Thymus (tissue), 11 donors: ENCODE results near the gene XDH. TPM values are rescaled to one million over a fixed set of nuclear protein-coding genes. Genes with fewer than 3 reads are reported as not detected.

Experiments used
- DNase-seq, 9 donors: peaks; one replicate each; pipeline ENCODE4 v3.0.0-alpha.2; 2013; ENCODE audit warnings: low spot score in 9 of 9, low read depth in 6 of 9, missing footprints in 1 of 9
- H3K27ac ChIP-seq, 2 donors: one replicate each; pipeline ENCODE4 v1.5.1; 2013; ENCODE audit warnings: control low read depth in 1 of 2, low read depth in 1 of 2, low read length in 1 of 2, mild to moderate bottlenecking in 1 of 2, moderate library complexity in 1 of 2
- H3K27me3 ChIP-seq, 2 donors: one replicate each; pipeline ENCODE4 v1.5.1; 2013; ENCODE audit warnings: low read length in 1 of 2; ENCODE audit not compliant: control insufficient read depth in 2 of 2, insufficient read depth in 1 of 2
- H3K36me3 ChIP-seq, 2 donors: one replicate each; pipeline ENCODE4 v1.5.1; 2013; ENCODE audit warnings: low read length in 1 of 2, mild to moderate bottlenecking in 1 of 2, moderate library complexity in 1 of 2; ENCODE audit not compliant: control insufficient read depth in 2 of 2, insufficient read depth in 2 of 2
- H3K4me1 ChIP-seq, 2 donors: one replicate each; pipeline ENCODE4 v1.5.1; 2013; ENCODE audit warnings: low read length in 2 of 2; ENCODE audit not compliant: control insufficient read depth in 2 of 2, insufficient read depth in 2 of 2
- H3K4me3 ChIP-seq, 2 donors: one replicate each; pipeline ENCODE4 v1.5.1; 2013; ENCODE audit warnings: low read length in 2 of 2, control low read depth in 1 of 2, mild to moderate bottlenecking in 1 of 2
- H3K9me3 ChIP-seq, 2 donors: one replicate each; pipeline ENCODE4 v1.5.1; 2013; ENCODE audit warnings: low read length in 1 of 2, mild to moderate bottlenecking in 1 of 2; ENCODE audit not compliant: control insufficient read depth in 2 of 2, insufficient read depth in 1 of 2
- WGBS: extraction: QIAGEN DNeasy Blood & Tissue Kit; methylation state at CpG from one replicate; pipeline ENCODE4 v1.1.7; 2013; 5-methylcytosine and 5-hydroxymethylcytosine counted together
- polyA plus RNA-seq: library from polyadenylated mRNA; stranded (reverse); fragments of 200-250 nt; gene quantifications from one replicate; pipeline ENCODE4 v1.2.3, GENCODE V29; 2013
- total RNA-seq: library from RNA; stranded (reverse); fragments of 120-200 nt; gene quantifications from one replicate; pipeline ENCODE4 v1.2.4, GENCODE V29; 2013
- donor health status: healthy.

XDH gene
- total and polyA plus RNA-seq, 2 donors: 0.19 to 0.78 TPM

GRCh38 chr2:31380243-31380642 lies 34.3 kb downstream of the XDH start:
- Histone ChIP-seq H3K4me3 (no peak overlapping the region), H3K36me3 (no peaks in the 10 kb centered on the region), H3K9me3 (no peaks in the 10 kb centered on the region), H3K4me1 (peaks cover 0 to 9% of the 10 kb centered on the region in 2 donors), H3K27me3 (no peaks in the 10 kb centered on the region), H3K27ac (no peak overlapping the region)
- WGBS: 96% methylated on average over 3 of the region's 3 CpGs
- no peak for DNase-seq

GRCh38 chr2:31379747-31380146 lies 34.8 kb downstream of the XDH start:
- H3K36me3 ChIP-seq: no peaks in the 10 kb centered on the region
- H3K27me3 ChIP-seq: no peaks in the 10 kb centered on the region
- H3K27ac ChIP-seq: no peak overlapping the region
- 100% methylated on average over 1 of the region's 1 CpG for WGBS
- no peak for DNase-seq
- H3K4me1 ChIP-seq: peaks cover 0 to 9% of the 10 kb centered on the region in 2 donors
- no peak overlapping the region for H3K4me3 ChIP-seq
- no peaks in the 10 kb centered on the region for H3K9me3 ChIP-seq

- Histone ChIP-seq H3K27me3 (no peaks in the 10 kb centered on the region), H3K9me3 (no peaks in the 10 kb centered on the region), H3K4me3 (no peak overlapping the region), H3K4me1 (peaks cover 0 to 9% of the 10 kb centered on the region in 2 donors), H3K27ac (no peak overlapping the region), H3K36me3 (no peaks in the 10 kb centered on the region)
- WGBS: 96% methylated on average over 6 of the region's 6 CpGs
- DNase-seq: no peak
Observed at GRCh38 chr2:31378791-31379501, 35.6 kb downstream of the XDH start.

- H3K9me3 ChIP-seq: no peaks in the 10 kb centered on the region
- no peaks in the 10 kb centered on the region for H3K36me3 ChIP-seq
- no peak overlapping the region for H3K27ac ChIP-seq
- no peak overlapping the region for H3K4me3 ChIP-seq
- no peak for DNase-seq
- peaks cover 0 to 9% of the 10 kb centered on the region in 2 donors for H3K4me1 ChIP-seq
- 96% methylated on average over 3 of the region's 3 CpGs for WGBS
- H3K27me3 ChIP-seq: no peaks in the 10 kb centered on the region
Observed at GRCh38 chr2:31378389-31378788, 36.2 kb downstream of the XDH start.

- WGBS: 94% methylated on average over 2 of the region's 2 CpGs
Observed at GRCh38 chr2:31373127-31373526, 41.4 kb downstream of the XDH start.

GRCh38 chr2:31372097-31372496 lies 42.4 kb downstream of the XDH start:
- no peak overlapping the region for H3K27ac ChIP-seq
- H3K4me1 ChIP-seq: no peaks in the 10 kb centered on the region
- DNase-seq: no peak
- WGBS: 97% methylated on average over 10 of the region's 10 CpGs
- no peaks in the 10 kb centered on the region for H3K27me3 ChIP-seq
- no peaks in the 10 kb centered on the region for H3K9me3 ChIP-seq
- no peak overlapping the region for H3K4me3 ChIP-seq
- H3K36me3 ChIP-seq: no peaks in the 10 kb centered on the region

More at GRCh38 chr2:31373127-31373526, 41.4 kb downstream of the XDH start:
- Histone ChIP-seq H3K27me3 (no peaks in the 10 kb centered on the region), H3K4me3 (no peak overlapping the region), H3K4me1 (no peaks in the 10 kb centered on the region), H3K27ac (no peak overlapping the region), H3K9me3 (no peaks in the 10 kb centered on the region), H3K36me3 (no peaks in the 10 kb centered on the region)
- no peak for DNase-seq

- Histone ChIP-seq H3K4me1 (no peaks in the 10 kb centered on the region), H3K36me3 (no peaks in the 10 kb centered on the region), H3K27ac (no peak overlapping the region), H3K9me3 (no peaks in the 10 kb centered on the region), H3K27me3 (no peaks in the 10 kb centered on the region), H3K4me3 (no peak overlapping the region)
- WGBS: 83% methylated on average over 3 of the region's 3 CpGs
- DNase-seq: no peak
Observed at GRCh38 chr2:31371691-31372090, 42.9 kb downstream of the XDH start.

GRCh38 chr2:31366733-31367132 lies 47.8 kb downstream of the XDH start:
- Histone ChIP-seq H3K9me3 (no peaks in the 10 kb centered on the region), H3K4me1 (no peaks in the 10 kb centered on the region), H3K27ac (no peak overlapping the region), H3K4me3 (no peak overlapping the region), H3K27me3 (no peaks in the 10 kb centered on the region), H3K36me3 (no peaks in the 10 kb centered on the region)
- no peak for DNase-seq
- 94% methylated on average over 4 of the region's 4 CpGs for WGBS

- no peaks in the 10 kb centered on the region for H3K9me3 ChIP-seq
- H3K27me3 ChIP-seq: no peaks in the 10 kb centered on the region
- H3K27ac ChIP-seq: no peak overlapping the region
- no peaks in the 10 kb centered on the region for H3K4me1 ChIP-seq
- no peak for DNase-seq
- no peak overlapping the region for H3K4me3 ChIP-seq
- 96% methylated on average over 9 of the region's 9 CpGs for WGBS
- no peaks in the 10 kb centered on the region for H3K36me3 ChIP-seq
Observed at GRCh38 chr2:31365834-31366505, 48.6 kb downstream of the XDH start.
